Measurements from ENCODE around the gene MEP1A.
A peak's percentile ranks its signal among the peaks of the same experiment; 100 is the strongest.
"Not testable (repeated sequence)": the region's sequence is repeated elsewhere in the genome, so short reads cannot be mapped to it uniquely, and the experiment has no call there.

MEP1A gene

DNA sequence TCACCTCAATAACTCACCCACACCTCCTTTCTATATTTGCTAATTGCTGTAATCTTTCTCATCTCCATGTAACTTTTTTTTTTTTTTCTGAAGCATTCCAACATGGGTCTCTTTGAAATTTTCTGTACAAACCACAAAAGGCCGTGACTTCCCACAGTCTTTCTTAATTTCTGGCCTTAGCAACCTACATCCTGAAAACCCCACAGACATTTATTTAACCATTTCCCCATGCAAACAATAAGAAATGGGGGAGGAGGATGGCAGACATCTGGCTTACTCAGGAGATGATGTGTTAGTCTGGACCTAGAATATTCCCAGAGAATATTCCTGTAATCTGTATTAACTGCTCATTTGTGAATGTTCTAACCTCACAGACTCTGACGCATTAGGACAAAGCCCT, 57.6 kb downstream of the MEP1A start:
- no peak overlapping the region for H3K4me3 ChIP-seq (ENCODE audit: control insufficient read depth, low read depth, low read length)
- TF ChIP-seq, protein P1, sequence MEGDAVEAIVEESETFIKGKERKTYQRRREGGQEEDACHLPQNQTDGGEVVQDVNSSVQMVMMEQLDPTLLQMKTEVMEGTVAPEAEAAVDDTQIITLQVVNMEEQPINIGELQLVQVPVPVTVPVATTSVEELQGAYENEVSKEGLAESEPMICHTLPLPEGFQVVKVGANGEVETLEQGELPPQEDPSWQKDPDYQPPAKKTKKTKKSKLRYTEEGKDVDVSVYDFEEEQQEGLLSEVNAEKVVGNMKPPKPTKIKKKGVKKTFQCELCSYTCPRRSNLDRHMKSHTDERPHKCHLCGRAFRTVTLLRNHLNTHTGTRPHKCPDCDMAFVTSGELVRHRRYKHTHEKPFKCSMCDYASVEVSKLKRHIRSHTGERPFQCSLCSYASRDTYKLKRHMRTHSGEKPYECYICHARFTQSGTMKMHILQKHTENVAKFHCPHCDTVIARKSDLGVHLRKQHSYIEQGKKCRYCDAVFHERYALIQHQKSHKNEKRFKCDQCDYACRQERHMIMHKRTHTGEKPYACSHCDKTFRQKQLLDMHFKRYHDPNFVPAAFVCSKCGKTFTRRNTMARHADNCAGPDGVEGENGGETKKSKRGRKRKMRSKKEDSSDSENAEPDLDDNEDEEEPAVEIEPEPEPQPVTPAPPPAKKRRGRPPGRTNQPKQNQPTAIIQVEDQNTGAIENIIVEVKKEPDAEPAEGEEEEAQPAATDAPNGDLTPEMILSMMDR (IDR thresholded peaks at IDR 0.05; ENCODE audit: control insufficient read depth, insufficient read depth, low read depth, low read length, missing control alignments) = no peak
- no peak for DNase-seq (ENCODE audit: low read depth)

DNA sequence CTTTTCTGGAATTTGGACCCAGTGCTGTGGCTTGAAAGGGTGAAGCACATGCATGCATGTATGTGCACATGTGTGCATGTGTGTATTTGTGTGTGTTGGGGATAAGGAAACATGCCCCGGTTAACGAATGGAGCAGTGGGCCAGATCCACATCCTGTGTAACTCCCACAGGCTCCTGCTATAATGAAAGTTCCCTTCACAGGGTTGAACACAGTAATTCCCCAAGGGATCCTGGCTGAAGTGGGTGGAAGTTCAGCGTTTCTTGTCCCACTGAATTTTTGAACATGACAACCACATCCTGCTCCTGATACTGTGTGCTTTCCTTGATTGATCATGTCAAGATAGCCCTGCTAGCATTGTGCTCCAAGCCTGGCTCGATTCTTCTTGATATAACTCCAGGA, 58.4 kb downstream of the MEP1A start:
- H3K4me3 ChIP-seq (ENCODE audit: control insufficient read depth, low read depth, low read length); DNase-seq (ENCODE audit: low read depth): not testable (repeated sequence)

DNA sequence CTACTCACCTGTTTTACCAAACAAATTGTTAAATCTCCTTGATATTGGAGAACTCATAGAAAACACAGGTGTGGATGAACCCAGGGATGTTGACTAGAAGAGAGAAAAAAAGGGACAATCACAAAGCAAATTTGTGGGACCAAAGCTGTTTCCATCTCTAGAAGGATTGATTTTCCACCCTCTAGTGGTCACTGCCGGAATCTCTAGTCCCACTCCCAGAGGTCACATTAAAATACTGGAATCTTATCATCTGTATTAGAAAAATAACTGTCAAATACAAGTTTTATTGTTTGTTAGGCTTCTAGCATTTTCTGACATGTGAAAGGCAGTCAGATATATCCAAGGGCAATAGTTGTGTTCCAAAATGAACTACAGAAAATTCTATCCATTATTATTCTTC, 62.8 kb downstream of the MEP1A start:
- DNase-seq (ENCODE audit: low read depth); H3K4me3 ChIP-seq (ENCODE audit: control insufficient read depth, low read depth, low read length): not testable (repeated sequence)
- TF ChIP-seq, protein P1 (IDR thresholded peaks at IDR 0.05; ENCODE audit: control insufficient read depth, insufficient read depth, low read depth, low read length, missing control alignments) = peak; percentile 72

DNA sequence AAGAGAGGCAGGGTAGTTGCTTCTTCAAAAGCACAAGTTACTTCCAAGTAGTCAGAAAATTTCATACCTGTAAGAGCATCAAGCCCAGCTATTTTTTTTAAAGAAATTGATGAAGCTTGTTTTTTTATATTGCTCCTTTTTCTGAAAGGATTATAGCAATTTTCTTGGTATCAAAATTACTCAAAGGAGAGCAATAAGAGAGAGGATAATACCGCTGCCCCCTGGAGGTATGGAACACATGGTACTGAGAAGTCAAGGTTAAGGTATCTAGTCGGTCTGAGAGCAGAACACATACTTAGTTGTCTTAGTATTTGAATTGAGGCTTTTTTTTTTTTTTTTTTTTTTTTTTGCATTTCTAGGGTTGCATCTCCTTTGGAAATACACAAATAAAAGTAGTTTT, 69.2 kb downstream of the MEP1A start:
- no peak overlapping the region for H3K4me3 ChIP-seq (ENCODE audit: control insufficient read depth, low read depth, low read length)
- DNase-seq (ENCODE audit: low read depth) = no peak
- TF ChIP-seq, protein P1 (IDR thresholded peaks at IDR 0.05; ENCODE audit: control insufficient read depth, insufficient read depth, low read depth, low read length, missing control alignments) = no peak

DNA sequence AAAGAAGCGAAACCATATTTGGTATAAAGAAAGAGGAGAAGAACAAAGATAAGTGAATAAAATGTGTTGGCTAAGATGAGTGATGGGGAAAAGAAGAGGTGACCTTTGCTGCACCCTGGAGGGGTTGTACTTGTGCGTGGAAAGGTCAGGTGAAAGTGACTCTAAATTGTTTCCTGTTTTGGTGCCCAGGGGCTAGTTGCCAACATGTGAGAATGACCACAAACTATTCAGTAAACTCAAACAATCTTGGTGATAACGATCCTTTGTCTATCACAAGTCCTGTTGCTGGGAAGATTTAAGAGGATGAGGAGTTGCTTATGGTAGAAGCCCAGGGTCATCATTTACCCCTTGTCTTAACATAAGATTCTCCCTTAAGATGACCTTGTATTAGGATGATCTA, 70.6 kb downstream of the MEP1A start:
- DNase-seq (ENCODE audit: low read depth) = no peak
- TF ChIP-seq, protein P1 (IDR thresholded peaks at IDR 0.05; ENCODE audit: control insufficient read depth, insufficient read depth, low read depth, low read length, missing control alignments) = no peak
- no peak overlapping the region for H3K4me3 ChIP-seq (ENCODE audit: control insufficient read depth, low read depth, low read length)

DNA sequence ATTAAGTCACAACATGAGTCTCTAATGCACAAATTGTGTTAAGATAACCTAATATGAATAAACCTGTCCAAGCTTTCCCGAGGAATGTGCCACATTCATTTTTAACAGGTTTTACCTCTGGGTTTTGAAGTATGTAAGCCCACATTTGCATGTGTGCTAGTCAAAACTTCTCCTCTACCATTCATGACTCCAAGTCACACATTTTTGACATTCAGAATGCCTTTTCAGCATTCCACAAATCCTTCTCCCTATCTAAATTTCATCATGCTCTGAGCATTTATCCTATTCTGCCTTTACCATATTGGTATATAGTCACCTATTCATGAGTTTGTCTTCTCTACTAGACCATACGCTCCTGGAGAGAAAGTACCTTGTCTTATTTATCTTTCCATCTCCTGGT, 72.0 kb downstream of the MEP1A start:
- no peak for DNase-seq (ENCODE audit: low read depth)
- TF ChIP-seq, protein P1 (IDR thresholded peaks at IDR 0.05; ENCODE audit: control insufficient read depth, insufficient read depth, low read depth, low read length, missing control alignments) = no peak
- no peak overlapping the region for H3K4me3 ChIP-seq (ENCODE audit: control insufficient read depth, low read depth, low read length)

DNA sequence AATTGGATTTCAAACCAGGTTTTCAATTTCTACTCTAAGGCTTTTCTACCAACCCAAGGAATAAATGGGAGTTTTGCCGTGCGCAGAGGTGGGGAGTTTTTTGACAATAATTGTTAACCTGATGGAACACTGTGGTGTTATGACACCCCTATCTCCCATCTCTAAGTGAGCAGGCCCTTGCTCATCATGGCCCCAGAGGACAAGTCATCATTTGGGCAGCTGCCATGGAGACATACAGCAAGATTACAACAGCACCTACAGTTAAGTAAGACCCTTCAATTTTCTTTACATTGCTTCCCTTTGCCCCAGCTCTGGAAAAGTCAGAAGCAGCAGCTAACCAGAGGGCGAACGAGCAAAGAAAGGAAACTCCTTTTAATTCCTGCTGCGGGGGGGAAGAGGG, 74.2 kb downstream of the MEP1A start:
- no peak for DNase-seq (ENCODE audit: low read depth)
- TF ChIP-seq, protein P1 (IDR thresholded peaks at IDR 0.05; ENCODE audit: control insufficient read depth, insufficient read depth, low read depth, low read length, missing control alignments) = no peak
- no peak overlapping the region for H3K4me3 ChIP-seq (ENCODE audit: control insufficient read depth, low read depth, low read length)
